GM12878 (cell line): ENCODE measurements around the gene CBR3. TPM values are rescaled to one million over a fixed set of nuclear protein-coding genes. Genes with fewer than 3 reads are reported as not detected.
"Not testable (repeated sequence)": the region's sequence is repeated elsewhere in the genome, so short reads cannot be mapped to it uniquely, and the experiment has no call there.

Experiments
- ATAC-seq: fragments of 200-7000 bp; cut with Tn5 transposase; 3 replicates; pipeline ENCODE4 v1.9.1; 2020; ENCODE audit warnings: mild to moderate bottlenecking, moderate library complexity
- BruUV-seq: library from RNA; stranded (reverse); fragments of 400-500 nt; replicated peaks from 2 replicates; lab custom pipeline; 2021; lab: Mats Ljungman, UMichigan
- CTCF ChIA-PET: fragments of 300-600 bp; sonication (Branson Sonifier 250); formaldehyde crosslinking; extraction: SDS; loops from one replicate; lab custom pipeline; 2021; ENCODE audit warnings: inconsistent platforms; lab: Yijun Ruan, JAX
- POLR2A ChIA-PET: fragments of 350-600 bp; formaldehyde crosslinking; extraction: SDS; loops from one replicate; lab custom pipeline; 2021; ENCODE audit warnings: inconsistent platforms; lab: Charles Lee
- RAD21 ChIA-PET: fragments of 300-600 bp; sonication (Branson Sonifier 250); formaldehyde crosslinking; loops from one replicate; lab custom pipeline; 2023; ENCODE audit warnings: antibody characterized with exemption; ENCODE audit not compliant: unreplicated experiment; lab: Charles Lee
- SMC1A ChIA-PET: fragments of 300-600 bp; sonication (Branson Sonifier 250); formaldehyde crosslinking; loops from one replicate; lab custom pipeline; 2023; ENCODE audit not compliant: unreplicated experiment, uncharacterized antibody; lab: Charles Lee
- DNase-seq: peaks from one replicate; pipeline ENCODE4 v3.0.0-alpha.2; 2011; ENCODE audit warnings: low read depth, low spot score
- FAIRE-seq: peaks from 3 replicates; lab custom pipeline; 2011; peaks lifted over from hg19 to GRCh38; lab: Jason Lieb, UNC
- H2AFZ ChIP-seq: 2 replicates; pipeline ENCODE4 v1.6.0; 2011; ENCODE audit warnings: low read depth, low read length, control low read depth; ENCODE audit not compliant: control insufficient read depth
- H3K27ac ChIP-seq: 2 replicates; pipeline ENCODE4 v1.5.1; 2011; ENCODE audit warnings: control low read depth; ENCODE audit not compliant: control insufficient read depth, insufficient read depth
- H3K27me3 ChIP-seq, 2 experiments: replicated peaks in 1 of 2; 2 replicates each; pipeline versions ENCODE4 v1.6.0 to v1.6.1; 2011; ENCODE audit warnings: low read length in 1 of 2; ENCODE audit not compliant: control insufficient read depth in 2 of 2, insufficient read depth in 2 of 2
- H3K36me3 ChIP-seq, 2 experiments: 2 replicates each; pipeline ENCODE4 v1.5.1; 2011; ENCODE audit warnings: low read length in 1 of 2; ENCODE audit not compliant: control insufficient read depth in 2 of 2, insufficient read depth in 2 of 2
- H3K4me1 ChIP-seq: 2 replicates; pipeline ENCODE4 v1.6.1; 2011; ENCODE audit warnings: mild to moderate bottlenecking, low read length, moderate library complexity, mixed read lengths; ENCODE audit not compliant: control insufficient read depth, insufficient read depth
- H3K4me2 ChIP-seq: 2 replicates; pipeline ENCODE4 v1.6.0; 2011; ENCODE audit warnings: control low read depth; ENCODE audit not compliant: control insufficient read depth, insufficient read depth
- H3K4me3 ChIP-seq: fragments of 200-600 bp; sonication (generic); 2 replicates; pipeline ENCODE4 v1.5.1; 2016
- H3K79me2 ChIP-seq: 2 replicates; pipeline ENCODE4 v1.6.0; 2011; ENCODE audit warnings: low read length; ENCODE audit not compliant: control insufficient read depth, insufficient read depth
- H3K9ac ChIP-seq: 2 replicates; pipeline ENCODE4 v1.8.0; 2011; ENCODE audit warnings: low read length, control low read depth, mixed read lengths; ENCODE audit not compliant: control insufficient read depth, insufficient read depth
- H3K9me3 ChIP-seq: replicated peaks from 3 replicates; pipeline ENCODE4 v1.5.1; 2011; ENCODE audit warnings: mild to moderate bottlenecking, low read length; ENCODE audit not compliant: control insufficient read depth, insufficient read depth
- H4K20me1 ChIP-seq: 2 replicates; pipeline ENCODE4 v1.6.0; 2011; ENCODE audit not compliant: control insufficient read depth, insufficient read depth
- WGBS: methylation state at CpG from one replicate; pipeline ENCODE4 v1.1.6; 2016; ENCODE audit warnings: low lambda C conversion rate; ENCODE audit not compliant: insufficient replicate concordance, insufficient coverage; ENCODE audit errors: missing lambda C conversion rate; 5-methylcytosine and 5-hydroxymethylcytosine counted together
- in situ Hi-C: fragments of 300-500 bp; cut with MboI; formaldehyde crosslinking; loops from 9 replicates; pipeline ENCODE4 v1.14.3; 2018; ENCODE audit warnings: mixed read lengths
- intact Hi-C: fragments of 100-400 bp; cut with micrococcal nuclease; formaldehyde crosslinking; loops from one replicate; pipeline ENCODE4 v1.14.2; 2022; ENCODE audit not compliant: unreplicated experiment
- polyA plus RNA-seq, 11 experiments: library from polyadenylated mRNA; depleted of rRNA in 4 of 11; unstranded in 6 of 11; stranded (reverse) in 5 of 11; fragments of >200 nt; fragmentation: Nextera tagmentation in 4 of 11; fragmentation: Illumina TruSeq in 1 of 11; extraction: Ambion mirVana in 4 of 11; extraction: Trizol in 1 of 11; gene quantifications; 1 replicate in 1 of 11; 2 replicates in 10 of 11; pipeline versions ENCODE4 v1.2.1 to v1.2.3, GENCODE V29; 2011 to 2016; ENCODE audit warnings: inconsistent platforms in 2 of 11, missing spikeins in 2 of 11, low read depth in 1 of 11
- total RNA-seq, 4 experiments: library from RNA; depleted of rRNA in 3 of 4; stranded (reverse); fragments of >200 nt in 3 of 4; fragmentation: Illumina TruSeq in 1 of 4; extraction: Trizol in 1 of 4; gene quantifications; 2 replicates each; pipeline versions ENCODE4 v1.2.1 to v1.2.3, GENCODE V29; 2013 to 2021

CBR3 gene
- total and polyA plus RNA-seq, 10 of the 15 experiments (the other 5 are each of a cell fraction or from before 2014, with no cell fraction given) = 0.48 to 17.2 (median 11.2) TPM

DNA sequence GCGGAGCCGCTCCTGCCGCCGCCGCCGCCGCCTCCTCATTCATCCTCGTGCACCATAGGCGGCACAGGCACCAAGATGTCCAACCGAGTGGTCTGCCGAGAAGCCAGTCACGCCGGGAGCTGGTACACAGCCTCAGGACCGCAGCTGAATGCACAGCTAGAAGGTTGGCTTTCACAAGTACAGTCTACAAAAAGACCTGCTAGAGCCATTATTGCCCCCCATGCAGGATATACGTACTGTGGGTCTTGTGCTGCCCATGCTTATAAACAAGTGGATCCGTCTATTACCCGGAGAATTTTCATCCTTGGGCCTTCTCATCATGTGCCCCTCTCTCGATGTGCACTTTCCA, 4.5 kb upstream of the CBR3 start:
- H2AFZ ChIP-seq, H3K27ac ChIP-seq, BruUV-seq, ATAC-seq, H3K4me3 ChIP-seq, H4K20me1 ChIP-seq, RAD21 ChIA-PET, DNase-seq, POLR2A ChIA-PET, FAIRE-seq, H3K9ac ChIP-seq, SMC1A ChIA-PET, in situ Hi-C loops, H3K9me3 ChIP-seq, H3K36me3 ChIP-seq, intact Hi-C loops, H3K27me3 ChIP-seq, H3K79me2 ChIP-seq, CTCF ChIA-PET: not testable (repeated sequence)
- Histone ChIP-seq H3K4me2 (peak overlapping the region; percentile 17; the same call in 1 of the 2 replicates), H3K4me1 (peaks cover 13% of the 10 kb centered on the region)
- WGBS = 11% methylated on average over 8 of the region's 18 CpGs

DNA sequence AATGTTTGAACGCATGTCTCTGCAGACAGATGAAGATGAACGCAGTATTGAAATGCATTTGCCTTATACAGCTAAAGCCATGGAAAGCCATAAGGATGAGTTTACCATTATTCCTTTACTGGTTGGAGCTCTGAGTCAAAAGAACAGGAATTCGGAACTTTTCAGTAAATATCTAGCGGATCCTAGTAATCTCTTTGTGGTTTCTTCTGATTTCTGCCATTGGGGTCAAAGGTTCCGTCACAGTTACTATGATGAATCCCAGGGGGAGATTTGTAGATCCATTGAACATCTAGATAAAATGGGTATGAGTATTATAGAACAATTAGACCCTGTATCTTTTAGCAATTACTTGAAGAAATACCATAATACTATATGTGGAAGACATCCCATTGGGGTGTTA, 4.0 kb upstream of the CBR3 start:
- SMC1A ChIA-PET, POLR2A ChIA-PET, BruUV-seq, H3K9me3 ChIP-seq, H4K20me1 ChIP-seq, DNase-seq, H3K4me3 ChIP-seq, CTCF ChIA-PET, H2AFZ ChIP-seq, in situ Hi-C loops, H3K27ac ChIP-seq, ATAC-seq, H3K9ac ChIP-seq, H3K79me2 ChIP-seq, H3K27me3 ChIP-seq, H3K36me3 ChIP-seq, RAD21 ChIA-PET, intact Hi-C loops: not testable (repeated sequence)
- H3K4me1 ChIP-seq = peaks cover 13% of the 10 kb centered on the region
- FAIRE-seq = peak; percentile 81
- 98% methylated on average over 5 of the region's 5 CpGs for WGBS
- H3K4me2 ChIP-seq = peak overlapping the region; percentile 17; the same call in 1 of the 2 replicates
